Activated CD8-positive, alpha-beta T cell treated with anti-CD3 and anti-CD28 coated beads for 36 hours (primary cell): ENCODE results near the gene SYDE2. TPM values are rescaled to one million over a fixed set of nuclear protein-coding genes. Genes with fewer than 3 reads are reported as not detected.

Source experiments
- ATAC-seq: fragments of 200-7000 bp; cut with Tn5 transposase; one replicate; pipeline ENCODE4 v1.10.0; 2021; ENCODE audit warnings: mild to moderate bottlenecking, moderate library complexity
- CTCF ChIA-PET: fragments of 350-600 bp; sonication (Branson Sonifier 250); formaldehyde crosslinking; loops from one replicate; lab custom pipeline; 2021; ENCODE audit warnings: antibody characterized with exemption; lab: Charles Lee
- POLR2A ChIA-PET: fragments of 350-600 bp; sonication (Branson Sonifier 250); formaldehyde crosslinking; loops from one replicate; lab custom pipeline; 2021; ENCODE audit warnings: antibody characterized with exemption; lab: Charles Lee
- DNase-seq: peaks from one replicate; pipeline ENCODE4 v3.0.0-alpha.2; 2020
- H3K27ac Mint-ChIP-seq: one replicate; pipeline ENCODE4 v1.8.0; 2021; ENCODE audit warnings: mild to moderate bottlenecking, mixed read lengths
- H3K27me3 Mint-ChIP-seq: one replicate; pipeline ENCODE4 v1.8.0; 2021; ENCODE audit warnings: mixed read lengths
- H3K36me3 Mint-ChIP-seq: one replicate; pipeline ENCODE4 v1.8.0; 2021; ENCODE audit warnings: low read depth, mixed read lengths
- H3K4me1 Mint-ChIP-seq: one replicate; pipeline ENCODE4 v1.8.0; 2021; ENCODE audit warnings: low read depth, mixed read lengths
- H3K4me3 Mint-ChIP-seq: one replicate; pipeline ENCODE4 v1.8.0; 2021; ENCODE audit warnings: mild to moderate bottlenecking, moderate library complexity, mixed read lengths
- H3K9me3 Mint-ChIP-seq: one replicate; pipeline ENCODE4 v1.8.0; 2021; ENCODE audit warnings: mixed read lengths
- intact Hi-C: fragments of 100-400 bp; cut with micrococcal nuclease; formaldehyde crosslinking; loops from one replicate; pipeline ENCODE4 v1.10.0; 2022
- total RNA-seq, 2 experiments: library from RNA; stranded (reverse); gene quantifications; one replicate each; pipeline ENCODE4 v1.2.3, GENCODE V29; 2021
- TF ChIP-seq, protein P1 (sequence below): fragments of 200-600 bp; IDR thresholded peaks from one replicate; pipeline ENCODE4 v1.8.0; 2022; ENCODE audit warnings: antibody characterized with exemption, mild to moderate bottlenecking

Gene SYDE2
- total RNA-seq, 2 experiments from 2014 or later: 4.8 to 5.2 TPM

- DNase-seq (no peak), ATAC-seq (no peak)
- Mint-ChIP-seq H3K9me3 (no peaks in the 10 kb centered on the region), H3K27me3 (peaks cover 2% of the 10 kb centered on the region), H3K27ac (no peak overlapping the region), H3K4me1 (no peaks in the 10 kb centered on the region), H3K36me3 (no peaks in the 10 kb centered on the region), H3K4me3 (no peak overlapping the region)
- POLR2A ChIA-PET: interaction anchor here (1.0 kb wide), 1 partner anchor 13 kb away, joined by 4 read pairs; no protein-coding TSS in a partner anchor
- intact Hi-C loops: no loop called here
- CTCF ChIA-PET: interaction anchor here (0.9 kb wide), 1 partner anchor 181 kb away, joined by 3 read pairs; no protein-coding TSS in a partner anchor
- TF ChIP-seq, protein P1, sequence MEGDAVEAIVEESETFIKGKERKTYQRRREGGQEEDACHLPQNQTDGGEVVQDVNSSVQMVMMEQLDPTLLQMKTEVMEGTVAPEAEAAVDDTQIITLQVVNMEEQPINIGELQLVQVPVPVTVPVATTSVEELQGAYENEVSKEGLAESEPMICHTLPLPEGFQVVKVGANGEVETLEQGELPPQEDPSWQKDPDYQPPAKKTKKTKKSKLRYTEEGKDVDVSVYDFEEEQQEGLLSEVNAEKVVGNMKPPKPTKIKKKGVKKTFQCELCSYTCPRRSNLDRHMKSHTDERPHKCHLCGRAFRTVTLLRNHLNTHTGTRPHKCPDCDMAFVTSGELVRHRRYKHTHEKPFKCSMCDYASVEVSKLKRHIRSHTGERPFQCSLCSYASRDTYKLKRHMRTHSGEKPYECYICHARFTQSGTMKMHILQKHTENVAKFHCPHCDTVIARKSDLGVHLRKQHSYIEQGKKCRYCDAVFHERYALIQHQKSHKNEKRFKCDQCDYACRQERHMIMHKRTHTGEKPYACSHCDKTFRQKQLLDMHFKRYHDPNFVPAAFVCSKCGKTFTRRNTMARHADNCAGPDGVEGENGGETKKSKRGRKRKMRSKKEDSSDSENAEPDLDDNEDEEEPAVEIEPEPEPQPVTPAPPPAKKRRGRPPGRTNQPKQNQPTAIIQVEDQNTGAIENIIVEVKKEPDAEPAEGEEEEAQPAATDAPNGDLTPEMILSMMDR: no peak
These were observed 74.9 kb downstream of the SYDE2 start for GRCh38 chr1:85125891-85126290.

- POLR2A ChIA-PET: no interaction called here
- TF ChIP-seq, protein P1: no peak
- Mint-ChIP-seq H3K4me3 (no peak overlapping the region), H3K9me3 (no peaks in the 10 kb centered on the region), H3K36me3 (no peaks in the 10 kb centered on the region), H3K27me3 (no peaks in the 10 kb centered on the region), H3K27ac (no peak overlapping the region), H3K4me1 (no peaks in the 10 kb centered on the region)
- intact Hi-C loops: no loop called here
- CTCF ChIA-PET: interaction anchor here (1.1 kb wide), 1 partner anchor 116 kb away, joined by 3 read pairs; no protein-coding TSS in a partner anchor
- DNase-seq (no peak), ATAC-seq (no peak)
These were observed 76.7 kb downstream of the SYDE2 start for GRCh38 chr1:85124091-85124490.

DNA sequence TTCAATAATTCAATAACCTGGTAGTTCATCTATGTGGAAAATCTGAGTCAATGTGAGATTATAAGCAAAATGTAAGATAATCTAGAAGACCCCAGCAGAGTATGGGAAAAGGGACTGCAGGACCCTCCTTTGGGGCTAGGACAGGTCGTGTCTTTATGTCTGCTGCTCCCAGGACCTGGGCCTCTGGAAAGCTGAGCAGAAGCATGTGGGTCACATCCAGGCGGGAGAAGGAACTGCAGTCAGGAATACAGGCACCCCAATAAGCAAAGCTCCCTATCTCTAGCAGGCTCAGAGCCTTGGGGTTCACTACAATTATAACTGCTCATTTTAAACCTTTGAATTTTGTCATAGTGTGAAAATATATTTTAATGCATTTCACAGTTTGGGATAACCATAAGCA lies 78.6 kb downstream of the SYDE2 start:
- no peak overlapping the region for H3K27ac Mint-ChIP-seq
- no peaks in the 10 kb centered on the region for H3K4me1 Mint-ChIP-seq
- TF ChIP-seq, protein P1: no peak
- H3K27me3 Mint-ChIP-seq: no peaks in the 10 kb centered on the region
- ATAC-seq (no peak), DNase-seq (no peak)
- no peak overlapping the region for H3K4me3 Mint-ChIP-seq
- H3K36me3 Mint-ChIP-seq: no peaks in the 10 kb centered on the region
- intact Hi-C loops: no loop called here
- ChIA-PET POLR2A (no interaction called here), CTCF (interaction anchor here (0.9 kb wide), 1 partner anchor 13 kb away, joined by 3 read pairs; no protein-coding TSS in a partner anchor)
- H3K9me3 Mint-ChIP-seq: no peaks in the 10 kb centered on the region

- ATAC-seq (no peak), DNase-seq (no peak)
- H3K27ac Mint-ChIP-seq: no peak overlapping the region
- POLR2A ChIA-PET: no interaction called here
- no peaks in the 10 kb centered on the region for H3K36me3 Mint-ChIP-seq
- no peaks in the 10 kb centered on the region for H3K27me3 Mint-ChIP-seq
- H3K4me1 Mint-ChIP-seq: no peaks in the 10 kb centered on the region
- no peak overlapping the region for H3K4me3 Mint-ChIP-seq
- TF ChIP-seq, protein P1: no peak
- H3K9me3 Mint-ChIP-seq: no peaks in the 10 kb centered on the region
- CTCF ChIA-PET: interaction anchor here (0.9 kb wide), 1 partner anchor 13 kb away, joined by 3 read pairs; no protein-coding TSS in a partner anchor
- intact Hi-C loops: no loop called here
These were observed 79.1 kb downstream of the SYDE2 start for GRCh38 chr1:85121744-85122143.

GRCh38 chr1:85118751-85119150 lies 82.1 kb downstream of the SYDE2 start:
- intact Hi-C loops: no loop called here
- TF ChIP-seq, protein P1: no peak
- no peak overlapping the region for H3K27ac Mint-ChIP-seq
- DNase-seq: no peak
- CTCF ChIA-PET: no interaction called here
- no peak for ATAC-seq
- H3K9me3 Mint-ChIP-seq: no peaks in the 10 kb centered on the region
- POLR2A ChIA-PET: no interaction called here
- H3K27me3 Mint-ChIP-seq: no peaks in the 10 kb centered on the region
- no peak overlapping the region for H3K4me3 Mint-ChIP-seq
- no peaks in the 10 kb centered on the region for H3K36me3 Mint-ChIP-seq
- H3K4me1 Mint-ChIP-seq: no peaks in the 10 kb centered on the region
